GM18505 (cell line): ENCODE results near the gene BATF3.
"Not testable (repeated sequence)": the region's sequence is repeated elsewhere in the genome, so short reads cannot be mapped to it uniquely, and the experiment has no call there.

ENCODE experiments used
- ATAC-seq: cut with Tn5 transposase; IDR thresholded peaks from one replicate; pipeline ENCODE4 v1.9.1; 2021; ENCODE audit not compliant: unreplicated experiment
- POLR2A ChIP-seq: IDR thresholded peaks from 4 replicates; pipeline ENCODE4 v1.6.1; 2011; ENCODE audit warnings: borderline replicate concordance; ENCODE audit not compliant: insufficient read depth, insufficient read length; ENCODE audit errors: extremely low read depth

Gene BATF3

GRCh38 chr1:212721388-212722247 is 22.0 kb upstream of the BATF3 start:
- no peak for ATAC-seq

DNA sequence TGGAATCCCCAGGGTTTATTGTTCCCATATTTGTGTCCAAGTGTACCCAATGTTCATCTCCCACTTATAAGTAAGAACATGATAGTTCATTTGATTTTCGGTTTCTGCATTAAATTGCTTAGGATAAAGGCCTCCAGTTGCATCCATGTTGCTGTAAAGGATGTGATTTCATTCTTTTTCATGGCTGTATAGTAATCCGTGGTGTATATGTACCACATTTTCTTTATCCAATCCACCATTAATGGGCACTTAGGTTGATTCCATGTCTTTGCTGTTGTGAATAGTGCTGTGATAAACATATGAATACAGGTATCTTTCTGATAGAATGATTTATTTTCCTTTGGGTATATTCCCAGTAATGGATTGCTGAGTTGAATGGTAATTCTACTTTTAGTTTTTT is 20.0 kb upstream of the BATF3 start:
- TF ChIP-seq POLR2A, result no peak
- ATAC-seq, result no peak

More at GRCh38 chr1:212721388-212722247, 22.0 kb upstream of the BATF3 start:
- no peak for TF ChIP-seq POLR2A

GRCh38 chr1:212718499-212718898 is 18.9 kb upstream of the BATF3 start:
- no peak for ATAC-seq
- no peak for TF ChIP-seq POLR2A

- no peak for ATAC-seq
- TF ChIP-seq POLR2A, result no peak
These were observed 16.5 kb upstream of the BATF3 start for GRCh38 chr1:212716161-212716560.

DNA sequence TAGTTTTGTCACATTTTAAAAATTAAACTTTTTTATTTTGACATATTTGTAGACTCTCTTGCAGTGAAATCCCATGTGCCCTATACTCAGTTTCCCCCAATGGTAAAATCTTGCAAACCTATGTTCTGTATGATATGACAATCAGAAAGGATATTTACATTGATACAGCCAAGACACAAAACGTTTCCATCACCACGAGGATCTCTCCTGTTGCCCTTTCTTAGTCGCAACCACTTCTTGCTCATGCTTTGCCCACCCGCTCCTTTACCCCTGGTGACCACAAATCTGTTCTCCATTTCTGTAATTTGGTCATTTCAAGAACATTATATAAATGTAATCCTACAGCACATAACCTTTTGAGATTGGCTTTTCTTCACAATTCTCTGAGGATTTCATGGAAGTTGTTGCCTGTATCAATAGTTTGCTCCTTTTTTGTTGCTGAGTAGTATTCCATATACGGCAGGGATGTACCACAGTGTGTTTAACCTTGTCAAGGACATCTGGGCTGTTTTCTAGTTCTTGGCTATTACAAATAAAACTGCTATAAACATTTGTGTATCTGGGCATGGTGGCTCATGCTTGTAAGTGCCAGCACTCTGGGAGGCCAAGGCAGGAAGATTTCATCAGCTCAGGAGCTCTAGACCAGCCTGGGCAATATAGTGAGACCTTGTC is 14.0 kb upstream of the BATF3 start:
- no peak for TF ChIP-seq POLR2A
- no peak for ATAC-seq

GRCh38 chr1:212712451-212713303 is 13.0 kb upstream of the BATF3 start:
- no peak for ATAC-seq
- no peak for TF ChIP-seq POLR2A

DNA sequence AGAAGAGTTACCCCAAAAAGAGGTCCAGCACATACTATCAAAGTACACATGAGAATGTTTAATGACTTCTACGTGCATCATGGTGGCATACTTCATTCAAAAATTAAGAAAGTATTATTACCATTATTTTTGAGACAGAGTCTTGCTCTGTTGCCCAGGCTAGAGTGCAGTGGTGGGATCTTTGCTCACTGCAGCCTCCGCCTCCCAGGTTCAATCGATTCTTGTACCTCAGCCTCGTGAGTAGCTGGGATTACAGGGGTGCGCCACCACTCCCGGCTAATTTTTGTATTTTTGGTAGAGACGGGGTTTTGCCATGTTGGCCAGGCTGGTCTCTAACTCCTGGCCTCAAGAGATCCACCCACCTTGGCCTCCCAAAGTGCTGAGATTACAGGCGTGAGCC is 12.3 kb upstream of the BATF3 start:
- not testable (repeated sequence) for ATAC-seq

GRCh38 chr1:212710566-212710965 is 10.9 kb upstream of the BATF3 start:
- no peak for ATAC-seq
- TF ChIP-seq POLR2A, result no peak

GRCh38 chr1:212703991-212704564 is 4.4 kb upstream of the BATF3 start:
- TF ChIP-seq POLR2A, result no peak
- ATAC-seq, result no peak

- no peak for ATAC-seq
- no peak for TF ChIP-seq POLR2A
These were observed 3.0 kb upstream of the BATF3 start for GRCh38 chr1:212702672-212703071.

DNA sequence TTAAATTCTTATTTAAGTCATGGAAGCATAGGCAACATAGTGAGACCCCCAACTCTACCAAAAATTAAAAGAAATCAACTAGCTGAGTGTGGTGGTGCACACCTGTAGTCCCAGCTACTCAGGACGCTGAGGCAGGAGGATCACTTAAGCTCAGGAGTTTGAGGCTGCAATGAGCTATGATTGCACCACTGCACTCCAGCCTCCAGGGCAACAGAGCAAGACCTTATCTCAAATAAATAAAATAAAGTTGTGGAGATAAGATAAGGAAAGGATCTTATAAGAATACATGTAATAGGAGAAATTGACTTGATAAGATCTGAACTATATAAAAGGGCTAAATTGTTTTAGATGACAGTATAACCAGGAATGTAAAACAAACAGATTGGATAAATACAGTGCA is 2.3 kb upstream of the BATF3 start:
- TF ChIP-seq POLR2A, result no peak
- no peak for ATAC-seq

DNA sequence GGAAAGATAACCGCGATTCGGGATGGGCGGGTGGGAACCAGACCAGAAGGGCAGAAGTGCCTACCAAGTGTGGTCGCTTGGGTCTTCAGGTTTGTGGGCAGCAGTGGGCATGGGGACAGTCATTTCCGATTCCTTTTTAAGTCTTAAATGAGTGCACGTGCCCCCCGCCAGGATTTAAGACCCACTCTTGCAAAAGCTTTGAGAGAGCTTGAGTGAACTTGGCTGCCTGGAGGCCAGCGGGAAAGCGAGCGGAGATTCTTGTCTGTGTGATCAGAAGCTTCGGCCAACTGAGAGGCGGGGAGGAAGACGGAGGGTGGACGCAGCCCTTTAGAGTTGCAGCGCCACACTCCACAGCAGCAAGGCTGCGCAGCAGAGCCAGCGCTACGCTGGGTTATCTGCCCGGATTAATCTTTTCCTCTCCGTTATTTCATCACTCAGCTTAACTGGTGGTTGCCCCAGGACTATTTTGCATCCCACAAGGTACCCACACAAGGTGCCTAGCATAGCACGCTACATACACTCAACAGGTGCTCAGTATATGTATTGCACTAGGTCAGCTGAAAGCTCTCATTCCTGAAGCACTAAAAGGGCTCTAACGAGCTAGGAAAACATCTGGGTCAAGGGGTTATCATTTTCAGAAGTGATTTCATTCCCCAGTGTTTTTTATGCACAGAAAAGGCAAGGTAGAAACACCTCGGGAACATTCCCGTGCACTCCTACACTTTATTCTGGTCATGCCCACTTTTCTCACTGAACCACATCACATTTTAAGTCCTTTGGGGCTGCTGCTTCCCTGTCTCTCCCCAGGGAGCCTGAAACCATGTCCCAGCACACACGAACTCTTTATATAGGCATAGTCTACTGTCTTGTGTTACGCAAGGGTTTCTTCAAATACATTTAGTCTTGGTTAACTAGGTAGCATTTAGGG is 1.5 kb upstream of the BATF3 start:
- TF ChIP-seq POLR2A, result no peak
- ATAC-seq, result no peak
